AG04449 (cell line): ENCODE data around the gene ECM1.

ENCODE experiments used
- CTCF ChIA-PET: fragments of 350-600 bp; formaldehyde crosslinking; extraction: SDS; loops from one replicate; lab custom pipeline; 2021; ENCODE audit warnings: antibody characterized with exemption; lab: Yijun Ruan, JAX
- POLR2A ChIA-PET: fragments of 400-600, 350-600 bp; formaldehyde crosslinking; extraction: SDS; loops from one replicate; lab custom pipeline; 2020; ENCODE audit warnings: antibody characterized with exemption, inconsistent platforms; lab: Yijun Ruan, JAX
- DNase-seq: peaks from one replicate; pipeline ENCODE4 v3.0.0-alpha.2; 2010; ENCODE audit warnings: low read depth, low spot score
- H3K4me3 ChIP-seq: 2 replicates; pipeline ENCODE4 v1.5.1; 2011; ENCODE audit warnings: low read depth, mild to moderate bottlenecking, control low read depth, low read length
- TF ChIP-seq, protein P1 (sequence below): IDR thresholded peaks from one replicate; pipeline ENCODE4 v1.5.1; 2011; ENCODE audit warnings: mild to moderate bottlenecking, moderate library complexity, low read length, control low read depth, inconsistent platforms; ENCODE audit not compliant: insufficient read depth; ENCODE audit errors: missing control alignments

ECM1 gene

DNA sequence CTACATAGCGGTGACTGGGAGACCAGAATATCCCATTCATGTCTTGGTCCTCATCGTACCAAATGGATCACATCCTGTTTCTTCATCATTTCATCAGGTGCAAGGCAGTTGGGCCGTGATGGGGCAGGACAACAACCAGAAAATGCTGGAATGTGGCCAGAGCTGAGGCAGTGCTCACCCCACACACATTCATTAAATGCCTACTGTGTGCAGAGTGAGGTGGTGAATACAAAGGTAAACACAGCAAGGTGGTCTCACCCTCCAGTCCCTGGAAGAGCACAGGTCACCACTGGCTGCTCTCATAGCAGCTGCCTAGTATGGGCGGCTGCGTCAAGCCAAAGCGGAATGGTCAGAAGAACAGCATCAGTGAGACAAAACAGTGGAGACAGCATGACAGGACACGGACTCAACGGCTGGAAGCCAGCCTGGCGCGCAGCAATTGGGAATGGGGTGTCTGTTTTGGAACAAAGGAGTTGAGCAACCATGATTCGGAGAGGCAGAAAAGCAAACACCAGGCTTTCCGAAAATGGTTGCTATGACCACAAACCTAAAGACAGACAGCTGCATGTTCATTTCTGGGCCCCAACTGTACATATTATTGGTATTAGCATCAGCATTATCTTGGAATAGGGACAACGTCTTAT, 35.7 kb downstream of the ECM1 start:
- DNase-seq = no peak
- ChIA-PET CTCF (interaction anchor here (0.9 to 13.4 kb wide), 4 partner anchors 9 to 289 kb away, joined by 3 to 133 read pairs (median 12); no protein-coding TSS in a partner anchor), POLR2A (no interaction called here)
- TF ChIP-seq, protein P1, sequence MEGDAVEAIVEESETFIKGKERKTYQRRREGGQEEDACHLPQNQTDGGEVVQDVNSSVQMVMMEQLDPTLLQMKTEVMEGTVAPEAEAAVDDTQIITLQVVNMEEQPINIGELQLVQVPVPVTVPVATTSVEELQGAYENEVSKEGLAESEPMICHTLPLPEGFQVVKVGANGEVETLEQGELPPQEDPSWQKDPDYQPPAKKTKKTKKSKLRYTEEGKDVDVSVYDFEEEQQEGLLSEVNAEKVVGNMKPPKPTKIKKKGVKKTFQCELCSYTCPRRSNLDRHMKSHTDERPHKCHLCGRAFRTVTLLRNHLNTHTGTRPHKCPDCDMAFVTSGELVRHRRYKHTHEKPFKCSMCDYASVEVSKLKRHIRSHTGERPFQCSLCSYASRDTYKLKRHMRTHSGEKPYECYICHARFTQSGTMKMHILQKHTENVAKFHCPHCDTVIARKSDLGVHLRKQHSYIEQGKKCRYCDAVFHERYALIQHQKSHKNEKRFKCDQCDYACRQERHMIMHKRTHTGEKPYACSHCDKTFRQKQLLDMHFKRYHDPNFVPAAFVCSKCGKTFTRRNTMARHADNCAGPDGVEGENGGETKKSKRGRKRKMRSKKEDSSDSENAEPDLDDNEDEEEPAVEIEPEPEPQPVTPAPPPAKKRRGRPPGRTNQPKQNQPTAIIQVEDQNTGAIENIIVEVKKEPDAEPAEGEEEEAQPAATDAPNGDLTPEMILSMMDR = no peak
- no peak overlapping the region for H3K4me3 ChIP-seq

DNA sequence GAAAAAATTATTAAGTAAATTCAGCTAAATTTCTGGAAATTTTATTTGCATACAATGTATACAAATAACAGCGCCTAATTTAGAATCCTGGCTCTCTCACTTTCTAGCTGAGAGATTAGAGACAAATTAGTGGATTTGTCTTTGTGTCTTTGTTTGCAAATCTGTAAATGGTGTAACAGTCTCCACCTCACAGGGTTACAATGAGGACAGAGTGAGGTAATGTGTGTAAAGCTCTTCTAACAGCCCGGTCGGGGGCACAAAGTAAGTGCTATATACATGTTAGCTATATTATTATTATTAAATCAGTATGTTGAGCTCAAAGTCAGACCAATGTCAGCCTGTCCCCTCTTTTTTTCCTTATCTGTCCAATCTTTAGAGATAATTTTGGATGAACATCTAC, 36.3 kb downstream of the ECM1 start:
- POLR2A ChIA-PET = interaction anchor here (1.1 kb wide), 1 partner anchor 16 kb away, joined by 4 read pairs; no protein-coding TSS in a partner anchor
- CTCF ChIA-PET = interaction anchor here (0.9 to 13.4 kb wide), 4 partner anchors 9 to 289 kb away, joined by 3 to 133 read pairs (median 12); no protein-coding TSS in a partner anchor
- no peak for DNase-seq
- no peak overlapping the region for H3K4me3 ChIP-seq
- TF ChIP-seq, protein P1 = no peak

DNA sequence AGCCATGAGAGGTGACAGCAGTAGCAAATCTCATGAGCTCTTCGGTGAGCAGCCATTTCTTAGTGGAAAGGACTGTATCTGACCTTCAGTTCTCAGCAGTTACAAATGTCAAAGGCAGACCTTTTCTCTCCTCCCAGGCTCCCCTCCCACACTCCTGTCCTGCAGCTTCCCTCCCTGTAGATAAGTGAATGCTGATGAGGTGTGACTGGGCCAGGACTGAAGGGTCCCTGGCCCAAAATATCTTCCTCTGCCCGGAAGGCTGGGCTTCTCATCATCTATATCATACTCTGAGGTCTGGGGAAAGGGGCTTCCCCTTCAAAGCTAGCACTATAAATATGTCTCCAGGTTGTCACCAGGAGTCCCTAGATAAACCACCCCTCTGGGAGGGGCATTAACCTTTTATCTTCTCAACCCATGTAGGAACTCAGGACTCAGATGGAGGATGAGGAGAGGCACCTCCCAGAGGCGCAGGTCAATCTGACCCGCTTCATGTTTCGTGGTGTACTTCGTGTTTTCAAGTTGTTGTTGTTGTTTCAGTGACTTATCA, 37.6 kb downstream of the ECM1 start:
- no peak overlapping the region for H3K4me3 ChIP-seq
- no peak for DNase-seq
- ChIA-PET POLR2A (interaction anchor here (0.8 to 1.1 kb wide), 2 partner anchors 17 to 594 kb away, joined by 3 to 4 read pairs; no protein-coding TSS in a partner anchor), CTCF (interaction anchor here (1.0 to 13.4 kb wide), 5 partner anchors 10 to 290 kb away, joined by 3 to 133 read pairs (median 4); no protein-coding TSS in a partner anchor)
- TF ChIP-seq, protein P1 = no peak

DNA sequence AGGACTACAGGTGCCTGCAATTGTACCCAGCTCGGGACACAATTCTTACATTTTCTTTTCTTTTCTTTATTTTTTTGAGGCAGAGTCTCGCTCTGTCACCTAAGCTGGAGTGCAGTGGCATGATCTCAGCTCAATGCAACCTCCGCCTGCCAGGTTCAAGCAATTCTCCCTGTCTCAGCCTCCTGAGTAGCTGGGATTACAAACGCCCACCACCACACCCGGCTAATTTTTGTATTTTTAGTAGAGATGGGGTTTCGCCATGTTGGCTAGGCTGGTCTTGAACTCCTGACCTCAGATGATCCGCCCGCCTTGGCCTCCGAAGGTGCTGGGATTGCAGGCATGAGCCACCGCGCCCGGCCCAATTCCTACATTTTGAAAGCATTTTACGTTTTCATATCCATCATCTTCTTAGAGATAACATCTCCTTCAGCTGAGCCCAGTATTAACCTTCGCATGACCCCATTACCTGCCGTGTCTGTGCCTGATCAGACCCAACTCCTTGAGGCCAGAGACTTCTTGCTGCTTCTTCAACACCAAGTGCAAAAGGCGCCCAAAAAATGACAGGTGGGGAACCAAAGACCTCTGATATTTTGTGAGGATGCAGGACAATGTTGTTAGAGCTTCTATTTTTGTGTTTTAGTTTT, 38.5 kb downstream of the ECM1 start:
- TF ChIP-seq, protein P1 = no peak
- H3K4me3 ChIP-seq = no peak overlapping the region
- ChIA-PET POLR2A (no interaction called here), CTCF (interaction anchor here (1.1 to 13.4 kb wide), 5 partner anchors 11 to 81 kb away, joined by 3 to 133 read pairs (median 5); no protein-coding TSS in a partner anchor)
- no peak for DNase-seq

DNA sequence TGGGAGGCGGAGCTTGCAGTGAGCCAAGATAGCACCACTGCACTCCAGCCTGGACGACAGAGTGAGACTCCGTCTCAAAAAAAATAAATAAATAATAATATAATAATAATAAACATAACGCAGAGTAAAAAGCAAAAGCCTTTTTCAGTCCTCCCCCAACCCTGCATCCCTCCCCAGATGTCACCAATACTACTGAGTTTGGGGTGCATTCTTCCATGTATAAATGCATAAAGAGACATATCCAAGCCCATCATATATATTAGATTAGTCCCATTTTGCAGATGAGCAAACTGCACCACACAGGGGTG, 40.4 kb downstream of the ECM1 start:
- POLR2A ChIA-PET = interaction anchor here (0.7 to 1.1 kb wide), 3 partner anchors 14 to 19 kb away, joined by 3 read pairs; no protein-coding TSS in a partner anchor
- CTCF ChIA-PET = interaction anchor here (0.6 to 13.4 kb wide), 7 partner anchors 11 to 458 kb away, joined by 3 to 133 read pairs (median 4); partner anchors contain the start of gene MINDY1
- DNase-seq = no peak
- TF ChIP-seq, protein P1 = no peak
- H3K4me3 ChIP-seq = peak overlapping the region; percentile 60
